ENCODE measurements around the gene RXFP3. TPM values are rescaled to one million over a fixed set of nuclear protein-coding genes. Genes with fewer than 3 reads are reported as not detected.
A peak's percentile ranks its signal among the peaks of the same experiment; 100 is the strongest.

The RXFP3 gene
- total RNA-seq, 1 experiment from 2014 or later, result not detected

GRCh38 chr5:33933723-33934169 is 2.4 kb upstream of the RXFP3 start:
- no peak overlapping the region for H3K4me3 ChIP-seq (ENCODE audit: low read depth, low read length, poor library complexity, severe bottlenecking)
- intact Hi-C loops (cut with micrococcal nuclease; ENCODE audit: unreplicated experiment), result loop anchor here (1.0 to 2.0 kb wide), 3 partner anchors 345 to 497 kb away; no protein-coding TSS in a partner anchor
- ChIA-PET CTCF (interaction anchor here (0.7 to 2.4 kb wide), 2 partner anchors 199 to 498 kb away, joined by 3 to 9 read pairs; no protein-coding TSS in a partner anchor), POLR2A (ENCODE audit: low non-redundant PET) (no interaction called here)
- DNase-seq (ENCODE audit: low spot score), result no peak
- no TSS peak for BruUV-seq (replicated peaks)
- H3K36me3 ChIP-seq (ENCODE audit: insufficient read depth, low read length, poor library complexity, severe bottlenecking), result no peaks in the 10 kb centered on the region
- H3K27ac ChIP-seq (ENCODE audit: low read depth, low read length, poor library complexity, severe bottlenecking), result no peak overlapping the region
- H3K4me1 ChIP-seq (ENCODE audit: insufficient read depth, low read length, poor library complexity, severe bottlenecking), result no peaks in the 10 kb centered on the region
- peaks cover 35% of the 10 kb centered on the region for H3K27me3 ChIP-seq (replicated peaks; ENCODE audit: insufficient read depth, low read depth, low read length, poor library complexity)
- H3K9me3 ChIP-seq (ENCODE audit: low read depth, low read length, poor library complexity, severe bottlenecking), result no peaks in the 10 kb centered on the region
- no peak for TF ChIP-seq EZH2 (IDR thresholded peaks at IDR 0.05; ENCODE audit: borderline replicate concordance, low read depth, low read length, poor library complexity, severe bottlenecking)
- TF ChIP-seq, protein P1, sequence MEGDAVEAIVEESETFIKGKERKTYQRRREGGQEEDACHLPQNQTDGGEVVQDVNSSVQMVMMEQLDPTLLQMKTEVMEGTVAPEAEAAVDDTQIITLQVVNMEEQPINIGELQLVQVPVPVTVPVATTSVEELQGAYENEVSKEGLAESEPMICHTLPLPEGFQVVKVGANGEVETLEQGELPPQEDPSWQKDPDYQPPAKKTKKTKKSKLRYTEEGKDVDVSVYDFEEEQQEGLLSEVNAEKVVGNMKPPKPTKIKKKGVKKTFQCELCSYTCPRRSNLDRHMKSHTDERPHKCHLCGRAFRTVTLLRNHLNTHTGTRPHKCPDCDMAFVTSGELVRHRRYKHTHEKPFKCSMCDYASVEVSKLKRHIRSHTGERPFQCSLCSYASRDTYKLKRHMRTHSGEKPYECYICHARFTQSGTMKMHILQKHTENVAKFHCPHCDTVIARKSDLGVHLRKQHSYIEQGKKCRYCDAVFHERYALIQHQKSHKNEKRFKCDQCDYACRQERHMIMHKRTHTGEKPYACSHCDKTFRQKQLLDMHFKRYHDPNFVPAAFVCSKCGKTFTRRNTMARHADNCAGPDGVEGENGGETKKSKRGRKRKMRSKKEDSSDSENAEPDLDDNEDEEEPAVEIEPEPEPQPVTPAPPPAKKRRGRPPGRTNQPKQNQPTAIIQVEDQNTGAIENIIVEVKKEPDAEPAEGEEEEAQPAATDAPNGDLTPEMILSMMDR (conservative IDR thresholded peaks at IDR 0.05; ENCODE audit: low read depth, low read length), result no peak

DNA sequence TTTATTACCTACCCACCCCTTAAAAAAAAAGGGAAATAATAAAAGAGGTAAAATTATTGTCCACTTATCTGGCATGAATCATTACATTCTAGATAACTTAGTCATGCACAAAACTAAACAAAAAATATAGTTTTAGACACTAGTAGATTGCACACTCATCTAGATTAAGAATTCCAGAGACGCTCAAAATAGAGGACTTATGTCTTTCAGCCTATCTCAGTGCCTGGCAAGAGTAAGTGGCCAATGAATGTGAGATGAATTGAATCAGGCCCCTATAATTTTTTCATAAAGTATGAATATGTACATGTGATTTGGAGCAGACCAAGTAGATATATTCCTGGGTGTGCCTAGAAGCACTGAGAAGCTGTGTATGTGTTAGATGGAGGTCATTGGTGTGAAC is 2.0 kb upstream of the RXFP3 start:
- TF ChIP-seq EZH2 (IDR thresholded peaks at IDR 0.05; ENCODE audit: borderline replicate concordance, low read depth, low read length, poor library complexity, severe bottlenecking), result no peak
- TF ChIP-seq, protein P1 (conservative IDR thresholded peaks at IDR 0.05; ENCODE audit: low read depth, low read length), result no peak
- H3K4me1 ChIP-seq (ENCODE audit: insufficient read depth, low read length, poor library complexity, severe bottlenecking), result no peaks in the 10 kb centered on the region
- H3K9me3 ChIP-seq (ENCODE audit: low read depth, low read length, poor library complexity, severe bottlenecking), result no peaks in the 10 kb centered on the region
- CTCF ChIA-PET, result interaction anchor here (0.7 to 2.4 kb wide), 4 partner anchors 199 to 498 kb away, joined by 3 to 24 read pairs (median 12); no protein-coding TSS in a partner anchor
- no peak overlapping the region for H3K27ac ChIP-seq (ENCODE audit: low read depth, low read length, poor library complexity, severe bottlenecking)
- no peaks in the 10 kb centered on the region for H3K36me3 ChIP-seq (ENCODE audit: insufficient read depth, low read length, poor library complexity, severe bottlenecking)
- POLR2A ChIA-PET (ENCODE audit: low non-redundant PET), result no interaction called here
- intact Hi-C loops (cut with micrococcal nuclease; ENCODE audit: unreplicated experiment), result loop anchor here (1.0 to 2.0 kb wide), 3 partner anchors 345 to 497 kb away; no protein-coding TSS in a partner anchor
- no TSS peak for BruUV-seq (replicated peaks)
- H3K27me3 ChIP-seq (replicated peaks; ENCODE audit: insufficient read depth, low read depth, low read length, poor library complexity), result peaks cover 39% of the 10 kb centered on the region
- DNase-seq (ENCODE audit: low spot score), result no peak
- H3K4me3 ChIP-seq (ENCODE audit: low read depth, low read length, poor library complexity, severe bottlenecking), result no peak overlapping the region

GRCh38 chr5:33936004-33936380 is 194 bp upstream of the RXFP3 start:
- intact Hi-C loops (cut with micrococcal nuclease; ENCODE audit: unreplicated experiment), result no loop called here
- H3K27me3 ChIP-seq (replicated peaks; ENCODE audit: insufficient read depth, low read depth, low read length, poor library complexity), result peaks cover 57% of the 10 kb centered on the region
- H3K4me1 ChIP-seq (ENCODE audit: insufficient read depth, low read length, poor library complexity, severe bottlenecking), result no peaks in the 10 kb centered on the region
- POLR2A ChIA-PET (ENCODE audit: low non-redundant PET), result no interaction called here
- H3K9me3 ChIP-seq (ENCODE audit: low read depth, low read length, poor library complexity, severe bottlenecking), result no peaks in the 10 kb centered on the region
- H3K27ac ChIP-seq (ENCODE audit: low read depth, low read length, poor library complexity, severe bottlenecking), result no peak overlapping the region
- CTCF ChIA-PET, result interaction anchor here (0.6 to 2.4 kb wide), 6 partner anchors 34 to 500 kb away, joined by 3 to 24 read pairs (median 8); no protein-coding TSS in a partner anchor
- H3K36me3 ChIP-seq (ENCODE audit: insufficient read depth, low read length, poor library complexity, severe bottlenecking), result no peaks in the 10 kb centered on the region
- peak overlapping the region; percentile 17 for H3K4me3 ChIP-seq (ENCODE audit: low read depth, low read length, poor library complexity, severe bottlenecking)
- peak; percentile 78 for DNase-seq (ENCODE audit: low spot score)
- BruUV-seq (replicated peaks), result no TSS peak
- peak; percentile 25 for TF ChIP-seq EZH2 (IDR thresholded peaks at IDR 0.05; ENCODE audit: borderline replicate concordance, low read depth, low read length, poor library complexity, severe bottlenecking)
- TF ChIP-seq, protein P1 (conservative IDR thresholded peaks at IDR 0.05; ENCODE audit: low read depth, low read length), result no peak; the same call in 1 of the 2 replicates

Data from A673 (cell line).